Neural progenitor cell (in vitro differentiated cells): ENCODE data around the gene CISD1. TPM values are rescaled to one million over a fixed set of nuclear protein-coding genes. Genes with fewer than 3 reads are reported as not detected.

Experiments used
- total RNA-seq: library from RNA; depleted of rRNA; stranded (reverse); fragments of >200 nt; gene quantifications from 2 replicates; pipeline ENCODE4 v1.2.3, GENCODE V29; 2015; ENCODE audit warnings: low replicate concordance

Gene CISD1
- total RNA-seq, 1 donor from 2014 or later = 27.6 TPM

Other genes with a start within 250 kb of the CISD1 start
- gene IPMK, start 1.3 kb upstream of the CISD1 start, total RNA-seq = 8.6 and 14.3 TPM in 2 replicates
- 38.3 and 56.6 TPM in 2 replicates for gene UBE2D1, start 65.8 kb downstream of the CISD1 start, total RNA-seq
- gene TFAM, start 116.2 kb downstream of the CISD1 start, total RNA-seq = 44.9 and 61.2 TPM in 2 replicates
- 0.25 and 0.41 TPM in 2 replicates for gene BICC1, start 243.7 kb downstream of the CISD1 start, total RNA-seq